Middle frontal gyrus (tissue), 1 donor: ENCODE data around the gene HES2.
"Not testable (repeated sequence)": the region's sequence is repeated elsewhere in the genome, so short reads cannot be mapped to it uniquely, and the experiment has no call there.

ENCODE experiments used
- DNase-seq: peaks from one replicate; pipeline ENCODE4 v3.0.0-alpha.2; 2015; ENCODE audit warnings: low spot score; ENCODE audit errors: extremely low spot score

The HES2 gene

DNA sequence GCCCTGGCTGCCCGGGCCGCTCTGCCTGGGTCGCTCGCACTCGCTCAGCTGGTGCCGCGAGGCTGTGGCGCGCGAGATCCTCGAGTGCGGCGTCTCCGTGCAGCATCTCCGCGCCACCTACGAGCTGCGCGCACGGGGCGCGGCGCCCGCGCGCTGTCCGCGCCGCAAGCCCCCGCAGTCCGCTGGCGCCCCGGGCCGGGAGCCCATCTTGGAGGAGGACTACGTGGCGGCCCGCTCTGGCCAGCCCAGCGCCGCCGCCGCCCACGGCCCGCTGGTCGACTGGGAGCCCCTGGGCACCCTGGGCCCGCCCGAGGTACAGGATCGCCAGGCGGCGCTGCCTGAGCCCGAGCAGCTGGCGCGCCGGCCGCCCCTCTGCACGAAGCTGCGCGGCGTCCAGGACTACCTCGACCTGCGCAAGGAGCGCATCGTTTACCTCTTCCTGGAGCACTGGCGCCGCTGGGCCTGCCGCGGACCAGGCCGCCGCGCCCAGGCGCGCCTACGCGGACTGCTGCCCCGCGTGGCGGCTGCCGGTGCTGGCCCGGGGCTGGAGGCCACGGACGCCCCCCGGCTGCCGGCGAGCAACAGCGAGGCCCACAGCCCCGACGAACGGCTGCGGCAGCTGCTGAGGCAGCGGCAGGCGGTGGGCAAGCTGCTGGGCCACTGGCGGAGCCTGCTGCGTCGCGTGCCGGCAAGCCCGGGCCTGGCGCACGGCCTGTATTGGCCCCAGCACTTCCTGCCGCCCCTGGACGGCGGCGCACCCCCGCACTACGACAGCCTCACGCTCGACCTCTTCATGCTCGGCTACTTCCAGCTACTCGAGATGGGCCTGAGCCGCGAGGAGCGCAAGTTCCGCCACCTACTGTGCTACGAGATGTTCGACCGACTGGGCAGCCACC is 35.4 kb upstream of the HES2 start:
- DNase-seq, result no peak

DNA sequence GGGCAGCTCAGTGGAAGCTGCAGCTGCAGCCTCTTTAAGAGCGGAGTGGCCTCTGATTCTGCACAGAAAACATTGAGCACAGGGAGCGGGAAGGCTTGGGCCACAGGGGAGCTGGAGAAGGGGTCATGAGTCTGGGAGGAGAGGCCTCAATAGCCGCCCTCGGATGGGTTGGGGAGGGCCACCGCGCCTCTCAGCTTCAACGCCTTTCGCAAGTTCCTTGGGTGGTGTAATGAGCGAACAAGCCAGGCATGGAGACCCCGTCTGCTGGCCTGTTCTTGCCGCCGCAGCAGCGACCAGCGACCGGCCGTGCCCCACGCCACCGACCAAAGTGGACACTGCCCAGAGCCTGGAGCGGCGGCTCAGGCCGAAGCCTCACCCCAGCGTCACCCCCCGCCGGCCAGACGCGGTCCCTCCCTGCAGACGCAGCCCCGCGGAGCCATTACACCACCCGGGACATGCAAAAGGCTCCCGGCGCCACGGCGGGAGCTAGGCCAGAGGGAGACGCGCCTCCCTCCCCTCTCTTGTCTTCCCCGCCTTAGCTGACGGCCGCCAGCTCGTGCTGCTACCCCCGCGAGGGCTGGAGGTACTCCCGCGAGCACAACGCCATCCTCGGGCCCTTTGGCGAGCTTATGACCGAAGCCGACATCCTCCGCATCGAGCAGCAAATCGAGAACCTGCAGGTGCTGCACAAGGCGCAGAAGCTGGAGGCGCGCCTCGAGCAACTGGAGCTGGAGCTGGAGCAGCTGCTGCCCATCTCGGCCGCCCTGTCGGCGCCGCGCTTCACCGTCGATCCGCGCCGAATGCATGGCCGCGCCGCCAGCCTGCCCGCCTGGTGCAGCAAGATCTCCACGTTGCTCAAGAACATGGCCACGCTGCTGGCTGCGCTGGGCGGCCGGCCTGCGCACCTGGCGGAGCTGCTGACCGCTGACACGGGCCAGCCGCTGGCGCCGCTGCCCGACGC is 34.5 kb upstream of the HES2 start:
- DNase-seq, result not testable (repeated sequence)

DNA sequence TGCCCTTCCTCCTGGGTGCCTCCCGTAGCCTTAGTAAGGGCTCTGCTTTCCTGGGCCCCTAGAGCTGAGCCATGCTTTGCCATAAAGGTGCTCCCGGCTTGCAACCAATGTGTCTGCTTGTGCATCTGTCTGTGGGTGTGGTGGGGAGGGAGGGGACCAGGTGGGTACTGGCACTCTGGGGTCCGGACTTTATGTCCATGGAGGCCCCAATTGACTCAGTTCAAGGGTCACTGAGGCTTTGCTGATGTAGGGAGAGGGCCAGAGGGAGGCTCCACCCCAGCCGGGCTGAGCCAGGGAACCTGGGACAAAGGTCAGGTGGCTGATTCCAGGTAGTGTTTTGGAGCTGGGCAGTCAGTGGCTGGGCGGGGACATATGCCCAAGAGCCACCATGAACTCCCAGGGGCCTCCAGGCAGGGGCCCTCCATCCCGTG is 31.2 kb upstream of the HES2 start:
- no peak for DNase-seq

DNA sequence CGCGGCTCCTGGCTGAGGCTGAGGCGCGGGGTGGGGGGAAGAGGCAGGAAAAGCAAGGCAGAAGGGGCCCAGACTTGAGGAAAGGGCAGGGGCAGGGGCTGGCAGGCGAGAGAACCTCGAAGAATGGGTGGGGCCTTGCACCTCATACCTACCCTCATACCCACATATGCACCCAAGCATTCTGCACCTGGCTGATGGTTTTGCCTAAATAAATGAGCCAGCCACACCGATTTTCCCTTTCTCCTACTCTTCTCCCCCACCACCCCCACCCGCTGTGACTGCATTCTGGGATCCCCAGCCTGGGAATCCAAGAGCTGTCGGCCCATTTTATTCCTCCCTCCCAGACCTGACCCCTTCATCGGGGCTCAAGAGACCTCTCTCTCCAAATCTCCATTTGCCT is 30.8 kb upstream of the HES2 start:
- not testable (repeated sequence) for DNase-seq

DNA sequence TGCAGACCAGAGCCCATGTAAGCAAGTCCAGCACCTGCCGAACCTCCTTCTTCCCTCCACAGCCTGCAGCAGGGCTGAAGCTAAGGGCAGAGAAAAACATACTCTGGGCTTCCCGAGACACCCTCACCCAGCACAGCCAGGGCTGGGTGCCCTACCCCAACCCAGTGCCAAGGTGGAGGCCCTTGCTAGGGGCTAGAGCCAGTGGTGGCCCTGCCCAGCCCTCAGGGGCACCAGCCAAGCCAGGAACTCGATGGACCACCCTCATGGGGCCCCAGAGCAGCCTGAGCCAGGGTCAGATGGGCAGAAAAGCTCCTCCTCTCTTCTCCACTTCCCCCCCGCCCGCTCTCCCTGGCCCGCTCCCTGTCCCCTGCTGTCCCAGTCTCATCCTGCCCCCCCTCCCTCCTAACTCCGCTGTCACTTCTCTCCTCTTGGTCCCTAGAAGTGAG is 30.3 kb upstream of the HES2 start:
- DNase-seq, result no peak

DNA sequence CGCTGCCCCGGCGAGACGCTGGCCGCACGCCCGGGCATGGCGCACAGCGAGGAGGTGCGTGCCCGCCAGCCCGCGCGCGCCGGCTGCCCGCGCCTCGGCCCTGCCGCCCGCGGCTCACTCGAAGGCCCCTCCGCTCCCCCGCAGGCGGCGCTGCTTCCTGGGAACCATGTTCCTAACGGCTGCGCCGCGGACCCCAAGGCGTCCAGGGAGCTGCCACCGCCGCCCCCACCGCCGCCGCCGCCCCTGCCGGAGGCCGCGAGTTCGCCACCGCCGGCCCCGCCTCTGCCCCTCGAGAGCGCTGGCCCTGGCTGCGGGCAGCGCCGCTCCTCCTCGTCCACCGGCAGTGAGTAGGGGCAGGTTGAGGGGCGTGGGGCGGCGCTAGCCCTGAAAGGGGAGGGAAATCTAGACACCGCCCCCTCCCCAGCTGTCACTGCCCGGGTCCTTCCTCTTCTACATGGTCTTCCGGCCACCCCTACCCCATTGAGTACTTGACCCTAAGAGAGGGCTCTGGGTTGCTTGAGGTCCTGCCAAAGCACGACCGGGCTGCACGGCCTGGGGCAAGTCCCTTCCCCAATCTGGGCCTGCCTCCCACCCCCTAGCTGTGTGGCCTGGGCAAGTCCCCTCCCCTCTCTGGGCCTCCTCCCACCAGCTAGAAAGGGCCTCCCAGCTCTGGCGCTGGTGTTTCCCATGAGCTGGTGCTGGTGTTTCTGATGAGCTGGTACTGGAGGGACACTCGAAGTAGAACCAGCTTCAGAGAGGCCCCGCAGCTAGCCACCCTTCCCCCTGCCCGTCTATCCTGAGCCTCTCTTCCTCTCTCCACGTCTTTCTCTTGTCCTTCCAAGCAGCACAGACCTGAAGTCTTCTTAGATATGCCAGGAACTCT is 29.3 kb upstream of the HES2 start:
- DNase-seq, result no peak

DNA sequence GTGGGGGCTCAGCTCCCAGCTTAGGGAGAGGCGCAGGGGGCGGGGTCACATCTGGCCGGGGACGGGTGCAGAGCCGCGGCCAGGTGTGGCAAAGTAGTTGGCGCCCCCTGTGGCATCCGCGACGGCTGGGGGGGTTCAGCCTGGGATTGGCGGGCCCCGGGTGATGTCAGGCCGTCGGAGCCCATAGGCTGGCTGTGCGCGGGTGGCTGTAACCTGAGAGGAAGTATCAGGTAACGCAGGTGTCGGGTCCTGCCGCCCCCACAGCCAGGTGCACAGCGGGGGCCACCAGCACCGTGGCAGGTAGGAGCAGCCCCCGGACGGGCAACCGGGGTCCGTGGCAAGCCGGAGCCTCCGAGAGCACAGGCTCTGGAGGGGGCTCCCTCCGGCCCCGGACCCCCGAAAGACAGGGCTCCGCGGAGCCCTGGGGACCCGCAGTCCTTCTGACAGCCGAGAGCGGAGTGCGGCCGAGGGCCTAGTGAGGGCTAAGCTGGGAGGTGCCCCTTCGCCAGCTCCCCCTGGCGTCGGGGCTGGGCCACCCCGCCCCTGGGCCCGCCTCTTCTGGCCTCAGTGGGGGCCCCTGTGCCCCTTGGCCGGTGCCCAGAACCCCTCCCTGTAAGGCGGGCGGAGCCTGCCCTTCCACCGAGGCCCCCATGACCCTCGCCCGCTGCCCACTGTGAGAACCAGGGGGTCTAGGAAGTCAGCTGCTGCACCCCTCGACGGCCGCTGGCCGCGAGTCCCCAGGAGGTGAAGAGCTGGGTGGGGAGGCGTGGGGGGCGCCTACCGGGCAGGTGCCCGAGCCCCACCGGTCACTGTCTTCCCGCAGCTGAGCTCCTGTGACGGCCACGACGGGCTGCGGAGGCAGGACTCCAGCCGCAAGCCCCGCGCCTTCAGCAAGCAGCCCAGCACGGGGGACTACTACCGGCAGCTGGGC is 28.4 kb upstream of the HES2 start:
- DNase-seq, result no peak

DNA sequence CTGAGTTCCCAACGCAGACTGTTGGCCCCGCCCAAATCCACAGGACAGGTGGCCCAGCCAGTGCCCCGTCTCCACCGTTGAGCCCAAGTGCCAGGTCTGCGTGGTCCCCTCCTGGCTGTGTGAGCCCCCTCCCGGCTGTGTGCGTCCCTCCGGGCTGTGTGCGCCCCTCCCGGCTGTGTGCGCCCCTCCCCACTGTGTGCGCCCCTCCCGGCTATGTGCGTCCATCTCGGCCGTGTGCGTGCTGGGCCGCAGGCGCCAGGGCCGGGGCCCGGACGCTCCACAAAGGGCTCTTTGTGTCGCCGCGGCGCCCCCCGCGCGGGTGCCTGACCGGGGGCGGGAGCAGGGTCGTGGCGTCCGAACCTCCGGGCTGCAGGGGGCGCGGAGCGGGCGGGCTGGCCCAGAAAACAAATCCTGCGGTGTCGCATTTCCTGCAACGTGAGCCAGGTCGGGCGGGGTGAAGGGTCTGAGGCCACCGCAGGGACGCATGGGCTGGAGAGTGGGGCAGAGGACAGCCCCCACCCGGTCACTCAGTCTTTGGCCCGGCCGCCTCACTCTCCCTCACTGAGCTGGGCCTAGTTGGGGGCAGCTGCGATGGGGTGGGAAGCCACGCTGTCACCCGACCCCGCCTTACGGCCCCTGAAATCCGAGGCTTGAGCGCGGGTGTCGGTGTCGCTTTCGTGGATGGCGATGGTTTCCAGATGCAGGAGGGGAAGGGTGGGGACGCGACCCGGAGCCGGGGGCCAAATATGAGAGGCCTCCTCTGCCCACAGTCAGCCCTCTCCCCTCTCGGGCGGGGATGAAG is 27.5 kb upstream of the HES2 start:
- no peak for DNase-seq

DNA sequence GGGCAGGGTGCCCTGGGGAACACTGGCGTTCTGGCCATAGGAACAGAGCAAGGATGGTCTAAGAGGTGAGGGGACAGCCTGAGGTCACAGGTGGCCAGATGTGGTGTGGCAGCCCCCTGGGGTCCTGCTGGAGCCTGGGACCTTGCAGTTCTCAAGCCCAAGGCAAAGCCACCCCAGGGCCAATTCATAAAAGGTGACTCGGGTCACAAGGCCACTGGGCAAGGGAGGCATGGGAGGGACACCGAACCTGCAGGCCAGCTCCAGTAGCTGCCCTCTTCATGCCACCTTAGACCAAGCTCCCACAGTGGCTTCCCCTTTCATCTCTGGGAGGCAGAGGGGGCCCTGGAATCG is 26.9 kb upstream of the HES2 start:
- DNase-seq, result no peak

DNA sequence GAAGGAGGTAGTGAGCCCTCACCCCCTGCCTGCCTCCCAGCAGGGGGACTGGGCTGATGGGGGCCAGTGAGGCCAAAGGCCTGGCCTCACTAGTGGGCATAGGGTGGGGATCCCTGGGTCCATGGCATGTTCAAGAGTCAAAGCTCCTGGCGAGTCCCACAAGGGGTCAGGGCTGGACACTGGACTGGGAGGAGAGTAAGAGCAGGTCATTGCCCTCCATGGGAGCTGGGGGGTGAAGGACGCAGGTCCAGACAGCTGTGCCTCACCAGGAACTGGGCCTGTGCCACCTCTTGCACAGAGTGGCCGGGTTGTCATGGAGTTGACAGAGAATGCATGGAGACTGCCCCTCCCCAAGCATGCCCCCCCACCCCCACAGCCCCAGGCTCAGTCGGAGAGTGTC is 26.2 kb upstream of the HES2 start:
- not testable (repeated sequence) for DNase-seq

DNA sequence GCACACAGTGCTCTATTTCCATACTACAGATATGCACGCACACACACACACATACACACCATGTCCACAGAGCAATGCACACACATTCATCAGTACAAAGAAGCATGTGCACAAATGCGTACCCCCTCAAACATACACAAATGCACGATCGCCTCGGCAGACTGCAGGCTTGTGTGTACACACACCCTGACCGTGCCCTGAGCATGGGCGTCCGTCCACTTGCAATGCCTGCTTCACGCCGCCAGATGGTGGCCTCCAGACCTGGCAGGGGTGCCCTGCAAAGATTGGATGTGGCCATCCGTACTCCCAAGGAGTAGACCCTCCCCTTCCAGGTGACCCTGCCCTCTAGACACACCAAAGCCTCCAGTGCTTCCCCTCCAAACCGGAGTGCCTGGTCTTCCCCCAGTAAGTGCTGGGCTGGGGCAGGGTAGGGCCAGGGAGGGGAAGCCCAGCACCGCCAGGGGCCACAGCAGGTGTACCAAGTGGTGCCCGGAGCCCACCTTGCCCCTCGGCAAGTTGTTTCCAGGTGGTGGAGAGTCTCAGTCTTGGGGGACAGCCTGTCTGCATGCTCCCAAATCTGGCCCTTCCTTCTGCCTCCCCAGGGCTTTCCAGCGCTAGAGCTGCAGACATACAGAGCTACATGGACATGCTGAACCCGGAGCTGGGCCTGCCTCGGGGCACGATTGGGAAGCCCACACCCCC is 25.5 kb upstream of the HES2 start:
- DNase-seq, result no peak

DNA sequence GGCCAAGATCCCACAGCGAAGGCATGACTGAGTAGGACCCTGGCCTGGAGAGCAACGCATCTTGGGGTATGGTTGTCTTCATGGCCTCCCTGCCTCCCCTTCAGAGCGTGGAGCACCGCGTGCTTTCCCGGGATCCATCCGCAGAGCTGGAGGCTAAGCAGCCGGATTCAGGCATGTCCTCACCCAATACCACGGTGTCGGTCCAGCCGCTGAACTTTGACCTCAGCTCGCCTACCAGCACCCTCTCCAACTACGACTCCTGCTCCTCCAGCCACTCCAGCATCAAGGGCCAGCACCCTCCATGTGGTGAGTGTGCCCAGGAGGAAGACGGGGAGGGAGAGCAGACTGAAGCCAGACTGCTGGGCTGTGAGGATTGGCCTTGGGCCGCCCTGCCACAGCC is 24.7 kb upstream of the HES2 start:
- no peak for DNase-seq

DNA sequence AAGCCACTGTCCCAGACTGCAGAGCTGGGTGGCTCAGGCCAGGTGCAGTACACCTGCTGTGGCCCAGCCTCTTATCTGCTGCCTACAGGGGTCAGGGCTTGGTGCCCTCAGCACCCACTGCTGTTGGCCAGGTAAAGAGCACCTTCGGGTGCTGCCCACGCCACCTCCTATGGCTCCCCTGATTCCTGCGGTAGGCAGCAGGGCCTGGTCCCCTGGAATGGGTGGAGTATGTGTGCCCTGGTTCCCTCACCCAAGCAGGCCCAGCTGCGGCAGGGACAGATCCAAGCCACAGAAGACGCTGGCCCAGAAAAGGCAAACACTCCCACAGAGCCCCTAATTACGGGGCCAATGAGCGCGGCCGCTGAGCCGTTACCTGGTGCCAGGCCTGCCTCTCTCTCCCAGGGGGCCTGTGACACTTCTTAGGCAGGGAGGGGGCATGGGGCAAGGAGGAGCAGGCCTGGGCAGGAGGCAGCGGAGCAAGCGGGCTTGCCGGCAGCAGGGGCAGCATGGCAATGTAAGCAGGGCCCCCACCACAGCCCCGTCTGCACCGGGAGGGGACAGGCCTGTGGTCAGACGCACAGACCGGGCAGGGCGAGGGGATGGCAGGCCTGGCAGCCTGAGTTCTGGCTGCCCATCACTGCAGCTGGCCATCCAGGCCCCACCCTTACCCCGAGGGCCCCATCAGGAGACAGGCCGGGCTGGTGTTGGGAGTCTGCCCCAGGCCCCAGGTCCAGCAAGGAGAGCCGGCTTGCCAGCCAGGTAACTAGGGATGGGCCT is 23.8 kb upstream of the HES2 start:
- no peak for DNase-seq

DNA sequence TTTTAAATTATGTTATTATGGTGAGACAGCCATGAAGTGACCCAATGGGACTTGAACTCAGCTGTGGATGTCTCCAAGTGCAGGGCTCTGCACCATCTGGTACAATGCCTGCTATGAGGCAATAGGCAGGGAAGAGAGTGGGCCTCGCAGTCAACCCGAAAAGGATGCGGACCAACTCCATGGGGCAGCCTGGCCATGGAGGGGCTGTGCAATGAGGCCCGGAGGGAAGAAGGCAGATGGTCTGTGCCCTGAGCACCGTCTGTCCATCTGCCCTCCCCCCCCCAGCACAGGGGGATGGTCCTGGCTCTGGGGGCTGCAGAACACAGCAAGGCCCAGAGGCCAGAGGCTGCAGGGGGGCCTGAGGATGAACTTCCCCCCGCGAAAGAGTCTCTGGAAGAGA is 21.9 kb upstream of the HES2 start:
- no peak for DNase-seq

DNA sequence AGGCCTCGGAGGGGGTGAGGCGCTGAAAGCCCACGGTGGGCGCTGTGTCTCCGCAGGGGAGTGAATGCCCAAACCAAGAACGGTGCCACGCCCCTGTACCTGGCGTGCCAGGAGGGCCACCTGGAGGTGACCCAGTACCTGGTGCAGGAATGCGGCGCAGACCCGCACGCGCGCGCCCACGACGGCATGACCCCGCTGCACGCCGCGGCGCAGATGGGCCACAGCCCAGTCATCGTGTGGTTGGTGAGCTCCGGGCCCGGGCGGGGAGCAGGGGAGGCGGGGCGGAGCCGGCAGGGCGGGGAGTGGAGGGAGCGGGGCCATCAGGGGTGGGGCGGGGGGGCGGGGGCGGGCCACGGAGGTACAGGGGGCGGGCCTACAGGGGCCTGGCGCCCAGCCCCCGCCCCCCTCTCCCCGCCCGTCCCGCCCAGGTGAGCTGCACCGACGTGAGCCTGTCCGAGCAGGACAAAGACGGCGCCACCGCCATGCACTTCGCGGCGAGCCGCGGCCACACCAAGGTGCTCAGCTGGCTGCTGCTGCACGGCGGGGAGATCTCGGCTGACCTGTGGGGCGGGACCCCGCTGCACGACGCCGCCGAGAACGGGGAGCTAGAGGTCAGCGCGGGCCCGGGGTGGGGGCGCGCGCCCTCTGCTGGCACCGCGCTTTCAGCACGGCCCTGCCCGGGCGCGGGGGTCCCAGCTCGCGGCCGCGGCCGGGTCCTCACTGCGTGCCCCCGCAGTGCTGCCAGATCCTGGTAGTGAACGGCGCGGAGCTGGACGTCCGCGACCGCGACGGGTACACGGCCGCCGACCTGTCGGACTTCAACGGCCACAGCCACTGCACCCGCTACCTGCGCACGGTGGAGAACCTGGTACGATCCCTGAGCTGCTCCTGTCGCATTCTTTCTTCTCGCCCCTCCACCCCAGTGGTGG is 20.7 kb upstream of the HES2 start:
- DNase-seq, result no peak

DNA sequence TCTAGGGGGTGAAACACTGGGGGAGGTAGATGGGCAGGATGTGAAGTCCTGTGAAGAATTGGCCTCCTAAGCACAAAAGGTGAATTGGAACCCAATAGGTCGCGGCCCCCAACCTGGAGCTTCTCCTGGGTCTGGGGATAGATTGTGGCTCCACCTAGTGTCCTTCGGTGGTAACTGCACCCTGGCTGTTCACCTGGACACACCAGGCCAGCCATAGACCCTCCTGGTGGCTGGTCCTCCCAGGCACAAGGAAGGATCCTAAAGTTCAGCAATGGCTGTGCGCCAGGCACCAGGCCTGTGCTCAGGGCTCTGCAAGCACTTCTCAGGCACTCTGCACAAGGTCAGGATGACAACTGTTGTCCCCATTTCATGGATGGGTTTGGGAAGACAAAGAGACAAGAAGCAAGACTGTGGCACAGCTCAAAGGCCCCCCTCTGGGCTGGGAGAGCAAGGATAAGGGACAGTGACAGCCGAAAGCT is 18.4 kb upstream of the HES2 start:
- DNase-seq, result no peak
